Smooth muscle cell (in vitro differentiated cells): ENCODE results near the gene NAMPT. TPM values are rescaled to one million over a fixed set of nuclear protein-coding genes. Genes with fewer than 3 reads are reported as not detected.
A peak's percentile ranks its signal among the peaks of the same experiment; 100 is the strongest.

Source experiments
- DNase-seq: peaks from one replicate; lab custom pipeline; 2025; ENCODE audit not compliant: unreplicated experiment; lab: John Stamatoyannopoulos, UW
- H2AFZ ChIP-seq: fragments of 200-600 bp; sonication (generic); 2 replicates; pipeline ENCODE4 v1.6.0; 2016; ENCODE audit warnings: antibody characterized with exemption, low read depth, mild to moderate bottlenecking
- H3F3A ChIP-seq: fragments of 200-600 bp; sonication (generic); 2 replicates; pipeline ENCODE4 v1.6.0; 2017; ENCODE audit warnings: antibody characterized with exemption, low read depth
- H3K27ac ChIP-seq: fragments of 200-600 bp; sonication (generic); 2 replicates; pipeline ENCODE4 v1.5.1; 2016; ENCODE audit warnings: low read depth, mild to moderate bottlenecking
- H3K27me3 ChIP-seq: fragments of 200-600 bp; sonication (generic); 2 replicates; pipeline ENCODE4 v1.6.1; 2016; ENCODE audit warnings: low read depth, mild to moderate bottlenecking
- H3K36me3 ChIP-seq: fragments of 200-600 bp; sonication (generic); 2 replicates; pipeline ENCODE4 v1.5.1; 2016; ENCODE audit warnings: low read depth
- H3K4me1 ChIP-seq: fragments of 200-600 bp; sonication (generic); 2 replicates; pipeline ENCODE4 v1.5.1; 2016; ENCODE audit warnings: low read depth
- H3K4me2 ChIP-seq: fragments of 200-600 bp; sonication (generic); 2 replicates; pipeline ENCODE4 v1.6.0; 2016; ENCODE audit warnings: mild to moderate bottlenecking
- H3K4me3 ChIP-seq: fragments of 200-600 bp; sonication (generic); 2 replicates; pipeline ENCODE4 v1.5.1; 2016; ENCODE audit warnings: mild to moderate bottlenecking
- H3K79me2 ChIP-seq: fragments of 200-600 bp; sonication (generic); 2 replicates; pipeline ENCODE4 v1.6.0; 2016; ENCODE audit warnings: low read depth, mild to moderate bottlenecking
- H3K9ac ChIP-seq: fragments of 200-600 bp; sonication (generic); 2 replicates; pipeline ENCODE4 v1.6.0; 2016; ENCODE audit warnings: low read depth
- H3K9me3 ChIP-seq: fragments of 200-600 bp; sonication (generic); replicated peaks from 2 replicates; pipeline ENCODE4 v1.5.1; 2016; ENCODE audit warnings: low read depth
- H4K20me1 ChIP-seq: fragments of 200-600 bp; sonication (generic); 2 replicates; pipeline ENCODE4 v1.6.0; 2016; ENCODE audit warnings: low read depth
- CTCF ChIP-seq: fragments of 200-600 bp; sonication (generic); IDR thresholded peaks from 2 replicates; pipeline ENCODE4 v1.5.1; 2017; ENCODE audit warnings: borderline replicate concordance, mild to moderate bottlenecking, antibody characterized with exemption; ENCODE audit not compliant: insufficient read depth, poor library complexity, severe bottlenecking
- WGBS: methylation state at CpG from one replicate; pipeline ENCODE4 v1.1.7; 2016; ENCODE audit warnings: low lambda C conversion rate; 5-methylcytosine and 5-hydroxymethylcytosine counted together
- polyA plus RNA-seq: library from polyadenylated mRNA; unstranded; fragments of >200 nt; fragmentation: Nextera tagmentation; extraction: Ambion mirVana; gene quantifications from 2 replicates; pipeline ENCODE4 v1.2.1, GENCODE V29; 2016
- total RNA-seq: library from RNA; depleted of rRNA; stranded (reverse); fragments of >200 nt; gene quantifications from 2 replicates; pipeline ENCODE4 v1.2.3, GENCODE V29; 2014

The NAMPT gene
- total and polyA plus RNA-seq, 2 experiments from 2014 or later, result 49.1 to 189 TPM

- H3K27me3 ChIP-seq, result no peaks in the 10 kb centered on the region
- DNase-seq, result no peak
- H4K20me1 ChIP-seq, result peaks cover 58% of the 10 kb centered on the region
- peak overlapping the region; percentile 80 for H3K27ac ChIP-seq
- H3F3A ChIP-seq, result peaks cover 7% of the 10 kb centered on the region
- no peak overlapping the region for H2AFZ ChIP-seq
- peaks cover 24% of the 10 kb centered on the region for H3K4me1 ChIP-seq
- H3K4me3 ChIP-seq, result peak overlapping the region; percentile 76
- WGBS, result 23% methylated on average over 5 of the region's 5 CpGs
- peaks cover 57% of the 10 kb centered on the region for H3K79me2 ChIP-seq
- H3K9ac ChIP-seq, result peak overlapping the region; percentile 93
- no peaks in the 10 kb centered on the region for H3K36me3 ChIP-seq
- H3K9me3 ChIP-seq, result no peaks in the 10 kb centered on the region
- no peak for TF ChIP-seq CTCF
- peak overlapping the region; percentile 94 for H3K4me2 ChIP-seq
Observed at GRCh38 chr7:106283501-106283830, 1.3 kb downstream of the NAMPT start.

DNA sequence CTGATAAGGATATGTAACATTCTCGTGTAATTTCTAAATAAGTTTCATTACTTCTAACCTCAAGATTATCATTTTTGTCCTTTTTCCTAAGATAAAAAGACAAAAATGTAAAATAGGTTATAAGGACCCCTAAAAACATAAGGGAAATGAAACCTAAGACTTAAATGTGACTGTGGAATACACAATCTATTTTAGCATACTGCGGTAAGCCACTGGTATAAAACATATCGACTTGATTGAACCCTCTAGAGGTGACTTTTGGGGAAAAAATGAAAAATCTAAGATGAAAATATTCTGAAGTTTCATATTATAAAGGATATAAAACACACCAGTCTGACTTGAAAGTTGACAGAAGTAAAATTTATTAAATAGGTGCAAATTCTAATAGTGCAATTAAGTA is 1.9 kb downstream of the NAMPT start:
- DNase-seq, result no peak
- peak overlapping the region; percentile 94 for H3K4me2 ChIP-seq
- peaks cover 7% of the 10 kb centered on the region for H3F3A ChIP-seq
- H3K9me3 ChIP-seq, result no peaks in the 10 kb centered on the region
- peak overlapping the region; percentile 80 for H3K27ac ChIP-seq
- peaks cover 63% of the 10 kb centered on the region for H3K79me2 ChIP-seq
- H3K4me1 ChIP-seq, result peaks cover 24% of the 10 kb centered on the region
- peak overlapping the region; percentile 93 for H3K9ac ChIP-seq
- H3K36me3 ChIP-seq, result no peaks in the 10 kb centered on the region
- H3K27me3 ChIP-seq, result no peaks in the 10 kb centered on the region
- H2AFZ ChIP-seq, result no peak overlapping the region
- 78% methylated on average over 3 of the region's 3 CpGs for WGBS
- peak overlapping the region; percentile 76 for H3K4me3 ChIP-seq
- TF ChIP-seq CTCF, result no peak
- peaks cover 64% of the 10 kb centered on the region for H4K20me1 ChIP-seq

- peaks cover 7% of the 10 kb centered on the region for H3F3A ChIP-seq
- peak overlapping the region; percentile 76 for H3K4me3 ChIP-seq
- peaks cover 68% of the 10 kb centered on the region for H3K79me2 ChIP-seq
- peaks cover 68% of the 10 kb centered on the region for H4K20me1 ChIP-seq
- peak overlapping the region; percentile 93 for H3K9ac ChIP-seq
- peaks cover 3% of the 10 kb centered on the region for H3K36me3 ChIP-seq
- H3K27ac ChIP-seq, result peak overlapping the region; percentile 80
- peaks cover 24% of the 10 kb centered on the region for H3K4me1 ChIP-seq
- H3K9me3 ChIP-seq, result no peaks in the 10 kb centered on the region
- peak overlapping the region; percentile 94 for H3K4me2 ChIP-seq
- H3K27me3 ChIP-seq, result no peaks in the 10 kb centered on the region
- H2AFZ ChIP-seq, result no peak overlapping the region
- 80% methylated on average over 6 of the region's 6 CpGs for WGBS
- no peak for TF ChIP-seq CTCF
- DNase-seq, result no peak
Observed at GRCh38 chr7:106282390-106282789, 2.4 kb downstream of the NAMPT start.

GRCh38 chr7:106281585-106282318 is 3.0 kb downstream of the NAMPT start:
- Histone ChIP-seq H2AFZ (no peak overlapping the region), H3K4me3 (peak overlapping the region; percentile 76), H4K20me1 (peaks cover 75% of the 10 kb centered on the region), H3K79me2 (peaks cover 74% of the 10 kb centered on the region), H3K27ac (peak overlapping the region; percentile 80), H3K9ac (no peak overlapping the region), H3K36me3 (peaks cover 7% of the 10 kb centered on the region), H3K27me3 (no peaks in the 10 kb centered on the region), H3K4me1 (peaks cover 24% of the 10 kb centered on the region), H3F3A (peaks cover 7% of the 10 kb centered on the region), H3K4me2 (peak overlapping the region; percentile 94), H3K9me3 (no peaks in the 10 kb centered on the region)
- 94% methylated on average over 5 of the region's 5 CpGs for WGBS
- TF ChIP-seq CTCF, result no peak
- DNase-seq, result no peak
